IMR-90 (cell line): ENCODE results near the gene CEP72. TPM values are rescaled to one million over a fixed set of nuclear protein-coding genes. Genes with fewer than 3 reads are reported as not detected.

Experiments used
- ATAC-seq: fragments of 200-7000 bp; cut with Tn5 transposase; 2 replicates; pipeline ENCODE4 v1.9.1; 2020; ENCODE audit warnings: low read depth, mild to moderate bottlenecking, moderate library complexity
- BruUV-seq: library from RNA; stranded (reverse); fragments of 400-500 nt; replicated peaks from 2 replicates; lab custom pipeline; 2021; lab: Mats Ljungman, UMichigan
- CTCF ChIA-PET: fragments of 300-600 bp; formaldehyde crosslinking; extraction: SDS; loops from one replicate; lab custom pipeline; 2021; ENCODE audit warnings: antibody characterized with exemption; lab: Yijun Ruan, JAX
- POLR2A ChIA-PET: fragments of 300-600 bp; sonication (Branson Sonifier 250); formaldehyde crosslinking; loops from one replicate; lab custom pipeline; 2022; ENCODE audit warnings: antibody characterized with exemption; ENCODE audit not compliant: unreplicated experiment; lab: Charles Lee
- DNase-seq: peaks from one replicate; pipeline ENCODE4 v3.0.0; 2013
- H2AFZ ChIP-seq: replicated peaks from 2 replicates; pipeline ENCODE3; 2013; ENCODE audit warnings: low read length, mild to moderate bottlenecking; ENCODE audit not compliant: poor library complexity
- H2AK5ac ChIP-seq: 2 replicates; pipeline ENCODE4 v1.6.1; 2013; ENCODE audit warnings: low read depth, low read length, inconsistent platforms
- H2AK9ac ChIP-seq: replicated peaks from 2 replicates; pipeline ENCODE3; 2013; ENCODE audit warnings: mild to moderate bottlenecking, low read depth, low read length, moderate library complexity; ENCODE audit not compliant: poor library complexity
- H2BK120ac ChIP-seq: 2 replicates; pipeline ENCODE4 v1.6.1; 2013; ENCODE audit warnings: low read depth, low read length, inconsistent platforms
- H2BK15ac ChIP-seq: 3 replicates; pipeline ENCODE4 v1.6.1; 2013; ENCODE audit warnings: low read depth, low read length, inconsistent platforms
- H2BK20ac ChIP-seq: 2 replicates; pipeline ENCODE4 v1.6.1; 2013; ENCODE audit warnings: low read depth, mild to moderate bottlenecking, inconsistent platforms, low read length, moderate library complexity
- H2BK5ac ChIP-seq: 2 replicates; pipeline ENCODE4 v1.6.1; 2013; ENCODE audit warnings: mild to moderate bottlenecking, low read depth, low read length, inconsistent platforms; ENCODE audit not compliant: poor library complexity, severe bottlenecking
- H3K14ac ChIP-seq: replicated peaks from 2 replicates; pipeline ENCODE4 v1.6.1; 2013; ENCODE audit warnings: low read depth, low read length, inconsistent platforms
- H3K18ac ChIP-seq: 2 replicates; pipeline ENCODE4 v1.6.1; 2013; ENCODE audit warnings: low read depth, low read length, control low read depth
- H3K23ac ChIP-seq: 2 replicates; pipeline ENCODE4 v1.6.1; 2013; ENCODE audit warnings: low read depth, low read length, inconsistent platforms
- H3K27ac ChIP-seq: 2 replicates; pipeline ENCODE4 v1.5.1; 2013; ENCODE audit warnings: mild to moderate bottlenecking, control low read depth, low read length; ENCODE audit not compliant: insufficient read depth
- H3K27me3 ChIP-seq: 2 replicates; pipeline ENCODE4 v1.6.1; 2013; ENCODE audit warnings: low read length; ENCODE audit not compliant: control insufficient read depth, insufficient read depth
- H3K36me3 ChIP-seq: 2 replicates; pipeline ENCODE4 v1.6.1; 2013; ENCODE audit warnings: low read length, mixed read lengths; ENCODE audit not compliant: control insufficient read depth, insufficient read depth
- H3K4ac ChIP-seq: 2 replicates; pipeline ENCODE4 v1.6.1; 2013; ENCODE audit warnings: low read depth, low read length, inconsistent platforms
- H3K4me1 ChIP-seq: 2 replicates; pipeline ENCODE4 v1.6.1; 2013; ENCODE audit warnings: low read length, mixed read lengths; ENCODE audit not compliant: control insufficient read depth, insufficient read depth
- H3K4me2 ChIP-seq: 2 replicates; pipeline ENCODE4 v1.6.1; 2013; ENCODE audit warnings: low read depth, mild to moderate bottlenecking, control low read depth, low read length, moderate library complexity
- H3K4me3 ChIP-seq: 2 replicates; pipeline ENCODE4 v1.5.1; 2013; ENCODE audit warnings: low read depth, mild to moderate bottlenecking, control low read depth, low read length, moderate library complexity; ENCODE audit not compliant: insufficient read depth
- H3K56ac ChIP-seq: 2 replicates; pipeline ENCODE4 v1.6.1; 2013; ENCODE audit warnings: low read length, inconsistent platforms; ENCODE audit not compliant: insufficient read depth; ENCODE audit errors: extremely low read depth
- H3K79me1 ChIP-seq, 2 experiments: 2 replicates each; pipeline ENCODE4 v1.6.1; 2013; ENCODE audit warnings: low read length in 2 of 2, inconsistent platforms in 1 of 2, low read depth in 1 of 2
- H3K9ac ChIP-seq: 2 replicates; pipeline ENCODE4 v1.6.1; 2013; ENCODE audit warnings: low read depth, low read length, control low read depth
- H3K9me1 ChIP-seq: 2 replicates; pipeline ENCODE4 v1.6.1; 2013; ENCODE audit warnings: low read length, inconsistent platforms; ENCODE audit not compliant: insufficient read depth
- H3K9me3 ChIP-seq: 2 replicates; pipeline ENCODE4 v1.6.1; 2013; ENCODE audit warnings: low read length; ENCODE audit not compliant: control insufficient read depth, insufficient read depth
- H4K20me1 ChIP-seq: 2 replicates; pipeline ENCODE4 v1.6.1; 2013; ENCODE audit warnings: low read length, inconsistent platforms; ENCODE audit not compliant: insufficient read depth
- H4K5ac ChIP-seq: 2 replicates; pipeline ENCODE4 v1.6.1; 2013; ENCODE audit warnings: mild to moderate bottlenecking, low read depth, low read length, control low read depth
- H4K8ac ChIP-seq, 2 experiments: 2 replicates each; pipeline ENCODE4 v1.6.1; 2013; ENCODE audit warnings: low read depth in 2 of 2, low read length in 2 of 2, control low read depth in 1 of 2, inconsistent platforms in 1 of 2
- H4K91ac ChIP-seq: 2 replicates; pipeline ENCODE4 v1.6.1; 2013; ENCODE audit warnings: low read depth, low read length, inconsistent platforms; ENCODE audit not compliant: insufficient read depth
- BHLHE40 ChIP-seq: fragments of 150-350 bp; IDR thresholded peaks from 2 replicates; pipeline ENCODE4 v1.6.1; 2016; ENCODE audit warnings: mild to moderate bottlenecking, low read depth, low read length
- CEBPB ChIP-seq: IDR thresholded peaks from 2 replicates; pipeline ENCODE4 v1.6.1; 2012; ENCODE audit warnings: low read depth, low read length, improper control_type of control experiment
- CHD1 ChIP-seq: IDR thresholded peaks from 2 replicates; pipeline ENCODE4 v1.6.1; 2012; ENCODE audit warnings: low read depth, low read length, improper control_type of control experiment
- MAZ ChIP-seq: IDR thresholded peaks from 2 replicates; pipeline ENCODE4 v1.6.1; 2012; ENCODE audit warnings: low read depth, mild to moderate bottlenecking, low read length, improper control_type of control experiment, moderate library complexity, borderline replicate concordance
- POLR2A ChIP-seq: IDR thresholded peaks from 2 replicates; pipeline ENCODE4 v1.6.1; 2012; ENCODE audit warnings: mild to moderate bottlenecking, low read depth, low read length
- RAD21 ChIP-seq: IDR thresholded peaks from 2 replicates; pipeline ENCODE4 v1.6.1; 2012; ENCODE audit warnings: low read length, improper control_type of control experiment
- RFX5 ChIP-seq: IDR thresholded peaks from 2 replicates; pipeline ENCODE4 v1.8.0; 2012; ENCODE audit warnings: low read depth, mild to moderate bottlenecking, low read length, moderate library complexity
- WGBS, 2 experiments: methylation state at CpG; one replicate each; pipeline versions ENCODE4 v1.1.5 to v1.1.7; 2013; ENCODE audit warnings: missing lambda C conversion rate in 2 of 2; ENCODE audit not compliant: insufficient read length in 1 of 2; ENCODE audit errors: extremely low coverage in 2 of 2; 5-methylcytosine and 5-hydroxymethylcytosine counted together
- dilution Hi-C: fragments of 300-500 bp; cut with HindIII; formaldehyde crosslinking; loops from one replicate; pipeline ENCODE4 v1.14.3; 2018; ENCODE audit warnings: low sequenced_read_pairs; ENCODE audit not compliant: unreplicated experiment
- in situ Hi-C: fragments of 300-500 bp; cut with MboI; formaldehyde crosslinking; loops from 3 replicates; pipeline ENCODE4 v1.14.3; 2019; ENCODE audit warnings: low sequenced_read_pairs, inconsistent platforms, mixed read lengths
- intact Hi-C: fragments of 100-400 bp; cut with micrococcal nuclease; formaldehyde crosslinking; loops from 2 replicates; pipeline ENCODE4 v1.10.0; 2022
- polyA plus RNA-seq, 3 experiments: library from polyadenylated mRNA; depleted of rRNA; stranded (reverse); fragments of >200 nt; gene quantifications; 2 replicates each; pipeline ENCODE4 v1.2.3, GENCODE V29; 2012; ENCODE audit warnings: low replicate concordance in 1 of 3
- total RNA-seq: library from RNA; depleted of rRNA; stranded (reverse); fragments of >200 nt; gene quantifications from 2 replicates; pipeline ENCODE4 v1.2.3, GENCODE V29; 2012
- TF ChIP-seq, protein P1 (sequence below): conservative IDR thresholded peaks from 2 replicates; pipeline ENCODE4 v1.5.1; 2012; ENCODE audit warnings: mild to moderate bottlenecking, low read depth, low read length, improper control_type of control experiment

The CEP72 gene
- total and polyA plus RNA-seq, 2 of the 4 experiments (the other 2 are of a cell fraction): 2.9 to 4.3 TPM

DNA sequence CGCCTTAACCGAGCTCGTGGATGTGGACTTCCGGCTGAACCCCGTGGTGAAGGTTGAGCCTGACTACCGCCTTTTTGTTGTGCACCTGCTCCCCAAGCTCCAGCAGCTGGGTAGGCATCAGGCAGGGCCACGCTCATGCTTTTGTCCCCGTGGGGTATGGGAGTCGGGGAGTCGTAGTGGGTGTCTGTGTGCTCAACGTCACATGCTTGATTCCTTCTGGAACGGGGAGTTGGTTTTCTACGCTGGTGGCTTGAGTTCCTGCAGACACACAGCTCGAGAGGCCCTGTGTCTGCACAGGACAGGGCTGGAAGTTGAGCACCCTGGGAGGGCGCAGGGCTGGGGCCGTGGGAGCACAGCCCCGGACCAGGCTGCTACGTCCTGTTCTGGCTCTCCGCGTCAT, 8.0 kb downstream of the CEP72 start:
- no peak overlapping the region for H3K14ac ChIP-seq
- no peak for TF ChIP-seq CHD1
- no peak for TF ChIP-seq MAZ
- TF ChIP-seq, protein P1, sequence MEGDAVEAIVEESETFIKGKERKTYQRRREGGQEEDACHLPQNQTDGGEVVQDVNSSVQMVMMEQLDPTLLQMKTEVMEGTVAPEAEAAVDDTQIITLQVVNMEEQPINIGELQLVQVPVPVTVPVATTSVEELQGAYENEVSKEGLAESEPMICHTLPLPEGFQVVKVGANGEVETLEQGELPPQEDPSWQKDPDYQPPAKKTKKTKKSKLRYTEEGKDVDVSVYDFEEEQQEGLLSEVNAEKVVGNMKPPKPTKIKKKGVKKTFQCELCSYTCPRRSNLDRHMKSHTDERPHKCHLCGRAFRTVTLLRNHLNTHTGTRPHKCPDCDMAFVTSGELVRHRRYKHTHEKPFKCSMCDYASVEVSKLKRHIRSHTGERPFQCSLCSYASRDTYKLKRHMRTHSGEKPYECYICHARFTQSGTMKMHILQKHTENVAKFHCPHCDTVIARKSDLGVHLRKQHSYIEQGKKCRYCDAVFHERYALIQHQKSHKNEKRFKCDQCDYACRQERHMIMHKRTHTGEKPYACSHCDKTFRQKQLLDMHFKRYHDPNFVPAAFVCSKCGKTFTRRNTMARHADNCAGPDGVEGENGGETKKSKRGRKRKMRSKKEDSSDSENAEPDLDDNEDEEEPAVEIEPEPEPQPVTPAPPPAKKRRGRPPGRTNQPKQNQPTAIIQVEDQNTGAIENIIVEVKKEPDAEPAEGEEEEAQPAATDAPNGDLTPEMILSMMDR: no peak
- no peak for TF ChIP-seq POLR2A
- TF ChIP-seq RAD21: no peak
- TF ChIP-seq BHLHE40: no peak
- no peak for TF ChIP-seq RFX5
- no peak for TF ChIP-seq CEBPB
- no peak overlapping the region for H4K8ac ChIP-seq

More for the DNA sequence above, 8.0 kb downstream of the CEP72 start:
- no peak overlapping the region for H3K27ac ChIP-seq
- no peak overlapping the region for H2AFZ ChIP-seq
- no peaks in the 10 kb centered on the region for H4K20me1 ChIP-seq
- H3K4me3 ChIP-seq: no peak overlapping the region
- H3K23ac ChIP-seq: no peak overlapping the region
- no peak overlapping the region for H2AK9ac ChIP-seq
- H3K27me3 ChIP-seq: no peaks in the 10 kb centered on the region
- BruUV-seq: no TSS peak
- ChIA-PET POLR2A (no interaction called here), CTCF (no interaction called here)
- no peak overlapping the region for H3K18ac ChIP-seq
- no peak overlapping the region for H2AK5ac ChIP-seq
- H4K91ac ChIP-seq: no peak overlapping the region
- no peaks in the 10 kb centered on the region for H3K9me3 ChIP-seq
- H3K79me1 ChIP-seq: peaks cover 12 to 14% of the 10 kb centered on the region in 2 experiments
- H2BK20ac ChIP-seq: no peak overlapping the region
- no peak overlapping the region for H3K56ac ChIP-seq
- no peaks in the 10 kb centered on the region for H3K4me1 ChIP-seq
- H3K9ac ChIP-seq: no peak overlapping the region
- H3K9me1 ChIP-seq: no peaks in the 10 kb centered on the region
- WGBS, 2 experiments: 97% methylated on average over 15 of the region's 20 CpGs; no CpG with 5 or more reads in 1 of the 2 experiments
- ATAC-seq (no peak), DNase-seq (no peak)
- H2BK15ac ChIP-seq: no peak overlapping the region
- H3K4ac ChIP-seq: no peak overlapping the region
- in situ Hi-C loops: no loop called here
- H3K4me2 ChIP-seq: no peak overlapping the region
- no peak overlapping the region for H2BK5ac ChIP-seq
- intact Hi-C loops: no loop called here
- peaks cover 8% of the 10 kb centered on the region for H3K36me3 ChIP-seq
- H2BK120ac ChIP-seq: no peak overlapping the region
- H4K5ac ChIP-seq: no peak overlapping the region
- dilution Hi-C loops: no loop called here
